Transverse colon (tissue), 4 donors: ENCODE measurements around the gene LRRN3.

Experiments
- CTCF ChIP-seq, 5 experiments: fragments of 200-600 bp in 3 of 5; fragments of 450-650 bp in 2 of 5; sonication (generic) in 3 of 5; IDR thresholded peaks; 1 replicate in 2 of 5; 2 replicates in 3 of 5; pipeline ENCODE4 v1.5.1; 2016 to 2017; ENCODE audit warnings: antibody characterized with exemption in 5 of 5, inconsistent platforms in 3 of 5, mild to moderate bottlenecking in 2 of 5, moderate library complexity in 1 of 5
- EP300 ChIP-seq: sonication (generic); formaldehyde crosslinking; IDR thresholded peaks from one replicate; pipeline ENCODE4 v1.6.1; 2017; ENCODE audit warnings: antibody characterized with exemption, low read depth
- POLR2A ChIP-seq: fragments of 450-650 bp; IDR thresholded peaks from one replicate; pipeline ENCODE4 v1.6.1; 2016; ENCODE audit warnings: antibody characterized with exemption, mild to moderate bottlenecking, moderate library complexity
- POLR2AphosphoS5 ChIP-seq, 3 donors: sonication (generic); formaldehyde crosslinking; IDR thresholded peaks; one replicate each; pipeline ENCODE4 v1.6.1; 2016; ENCODE audit warnings: antibody characterized with exemption in 3 of 3

- no peak for TF ChIP-seq CTCF (IDR thresholded peaks at IDR 0.05)
- TF ChIP-seq POLR2AphosphoS5 (IDR thresholded peaks at IDR 0.05), result no peak
- no peak for TF ChIP-seq EP300
- no peak for TF ChIP-seq POLR2A
Measured at GRCh38 chr7:111075498-111075897, 15.4 kb upstream of the LRRN3 start.
